Ovary (tissue), 9 donors: Measurements from ENCODE around the gene SLC30A3. TPM values are rescaled to one million over a fixed set of nuclear protein-coding genes. Genes with fewer than 3 reads are reported as not detected.

Experiments
- DNase-seq, 5 donors: peaks; one replicate each; pipeline ENCODE4 v3.0.0-alpha.2; 2019 to 2020
- H3K27ac ChIP-seq, 2 donors: fragments of 200-600 bp; one replicate each; pipeline versions ENCODE4 v1.5.1 to v1.8.0; 2019 to 2022
- H3K27me3 ChIP-seq: fragments of 200-600 bp; one replicate; pipeline ENCODE4 v1.8.0; 2022
- H3K36me3 ChIP-seq: fragments of 200-600 bp; sonication (generic); one replicate; pipeline ENCODE4 v1.5.1; 2019
- H3K4me1 ChIP-seq: one replicate; pipeline ENCODE4 v1.8.1; 2013; ENCODE audit warnings: mild to moderate bottlenecking, moderate library complexity; ENCODE audit not compliant: insufficient read depth
- H3K4me3 ChIP-seq: fragments of 200-600 bp; sonication (generic); one replicate; pipeline ENCODE4 v1.5.1; 2017
- H3K9me3 ChIP-seq, 2 donors: fragments of 200-600 bp in 1 of 2; sonication (generic) in 1 of 2; one replicate each; pipeline versions ENCODE4 v1.5.1 to v1.8.1; 2013 to 2019; ENCODE audit warnings: mild to moderate bottlenecking in 1 of 2, moderate library complexity in 1 of 2
- EP300 ChIP-seq: sonication (generic); formaldehyde crosslinking; IDR thresholded peaks from one replicate; pipeline ENCODE4 v1.6.1; 2017; ENCODE audit warnings: antibody characterized with exemption
- POLR2A ChIP-seq: fragments of 450-650 bp; IDR thresholded peaks from one replicate; pipeline ENCODE4 v1.6.1; 2017; ENCODE audit warnings: antibody characterized with exemption, mild to moderate bottlenecking, moderate library complexity
- WGBS, 3 donors: extraction: QIAGEN DNeasy Blood & Tissue Kit in 1 of 3; methylation state at CpG; one replicate each; pipeline versions ENCODE4 v1.1.5 to v1.1.7; 2013 to 2017; 5-methylcytosine and 5-hydroxymethylcytosine counted together
- intact Hi-C, 4 donors: fragments of 100-400 bp; cut with DNase I; formaldehyde crosslinking; loops; one replicate each; pipeline versions ENCODE4 v1.11.0 to v1.15.1; 2022 to 2023
- polyA plus RNA-seq, 2 donors: library from polyadenylated mRNA; stranded (reverse); fragments of 200-250 nt in 1 of 2; fragments of 350-450 nt in 1 of 2; fragmentation: Illumina TruSeq in 1 of 2; extraction: RNeasy Lipid Tissue Mini Kit (QIAGEN cat#74804) in 1 of 2; gene quantifications; one replicate each; pipeline ENCODE4 v1.2.3, GENCODE V29; 2013 to 2014
- total RNA-seq, 7 donors: library from RNA; depleted of rRNA in 2 of 7; stranded (reverse); fragments of >200 nt in 2 of 7; fragmentation: NEBNext Ultra II Directional in 3 of 7; extraction: Animal tissue kit (Norgen Biotek cat#: 25700) in 3 of 7; gene quantifications; one replicate each; pipeline versions ENCODE4 v1.1.0 to v1.2.4, GENCODE V29; 2016 to 2023
- TF ChIP-seq, protein P1 (sequence below), 3 donors: fragments of 450-650 bp in 2 of 3; fragments of 200-600 bp in 1 of 3; IDR thresholded peaks; one replicate each; pipeline versions ENCODE4 v1.5.1 to v1.8.0; 2016 to 2022; ENCODE audit warnings: antibody characterized with exemption in 3 of 3, mild to moderate bottlenecking in 1 of 3
- donor health status: DM: no; HTN: no; CAD: no; lungs with moderate emphysema.
- donor health status: DM: no; HTN: no; CAD: no.
- donor health status: Bipolar disorder and iron deficiency.
- donor health status: DM: yes; HTN: yes; CAD: no.
- donor health status: DM: no; HTN: no; CAD: no.
- donor health status: DM: yes; HTN: yes; CAD: no.

Gene SLC30A3
- total and polyA plus RNA-seq, 9 donors = 0.23 to 1.1 (median 0.36) TPM; not detected in 3

DNA sequence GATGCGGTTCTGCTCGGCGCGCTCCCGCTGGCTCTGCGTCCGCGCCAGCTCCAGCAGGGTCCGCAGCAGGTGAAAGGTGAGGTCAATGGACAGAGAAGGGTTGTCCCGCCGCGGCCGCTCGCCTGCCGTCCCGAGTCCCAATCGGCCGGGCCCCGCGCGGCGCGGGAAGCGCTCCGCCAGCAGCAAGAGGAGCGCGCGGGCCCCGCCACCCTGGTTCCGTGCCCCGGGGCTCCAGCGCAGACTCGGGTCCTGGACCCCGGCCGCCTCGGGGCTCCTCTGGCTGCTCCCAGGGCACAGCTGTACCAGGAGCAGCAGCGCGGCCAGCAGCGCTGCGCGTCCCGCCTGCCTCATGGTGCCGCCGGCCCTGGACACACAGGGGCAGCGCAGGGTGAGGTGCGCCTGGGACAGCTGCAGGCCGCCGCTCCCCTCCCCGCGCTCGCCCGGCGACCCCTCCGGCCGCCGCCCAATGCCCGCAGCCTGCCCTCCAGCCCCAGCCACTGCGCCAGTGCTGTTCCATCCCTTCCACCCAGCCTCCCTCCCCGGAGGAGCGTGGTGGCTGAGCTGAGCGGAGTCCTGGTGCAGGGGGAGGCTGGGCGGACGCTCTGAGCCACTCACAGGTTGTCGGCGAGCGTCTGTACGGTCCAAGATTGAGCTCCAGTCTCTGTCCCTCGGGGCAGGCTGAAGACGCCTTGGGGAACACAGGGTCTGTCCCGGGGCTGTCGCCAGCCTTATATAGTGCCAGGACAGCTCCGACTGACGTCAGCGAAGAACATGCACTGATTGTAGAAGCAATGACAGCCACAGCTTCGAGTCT, 44.9 kb upstream of the SLC30A3 start:
- intact Hi-C loops = loop anchor here in 1 of 4 donors (10.0 kb wide), 1 partner anchor 463 kb away; the partner anchor contains the start of gene DPYSL5

DNA sequence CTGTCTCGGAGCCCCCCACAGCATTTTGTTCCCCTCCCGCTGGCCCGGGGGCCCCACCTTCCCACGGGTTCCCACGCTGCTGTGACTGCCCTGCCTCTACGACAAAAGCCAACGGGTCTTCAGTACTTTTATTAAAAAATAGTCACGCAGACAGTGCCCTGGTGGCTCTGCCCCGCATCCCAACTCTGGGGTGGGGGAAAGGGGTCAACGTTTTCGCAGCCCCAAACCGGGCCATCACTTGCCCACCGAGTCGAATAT, 44.4 kb upstream of the SLC30A3 start:
- 7 to 10% (median 9%) methylated on average over 14 of the region's 14 CpGs for WGBS, 3 donors
- peaks cover 4% of the 10 kb centered on the region for H3K27me3 ChIP-seq
- H3K9me3 ChIP-seq = no peaks in the 10 kb centered on the region
- H3K27ac ChIP-seq = no peak overlapping the region
- DNase-seq = no peak
- intact Hi-C loops = loop anchor here in 1 of 4 donors (10.0 kb wide), 1 partner anchor 462 kb away; the partner anchor contains the start of gene DPYSL5
- peaks cover 4% of the 10 kb centered on the region for H3K4me1 ChIP-seq
- TF ChIP-seq EP300 (no peak), POLR2A (no peak)
- TF ChIP-seq, protein P1, sequence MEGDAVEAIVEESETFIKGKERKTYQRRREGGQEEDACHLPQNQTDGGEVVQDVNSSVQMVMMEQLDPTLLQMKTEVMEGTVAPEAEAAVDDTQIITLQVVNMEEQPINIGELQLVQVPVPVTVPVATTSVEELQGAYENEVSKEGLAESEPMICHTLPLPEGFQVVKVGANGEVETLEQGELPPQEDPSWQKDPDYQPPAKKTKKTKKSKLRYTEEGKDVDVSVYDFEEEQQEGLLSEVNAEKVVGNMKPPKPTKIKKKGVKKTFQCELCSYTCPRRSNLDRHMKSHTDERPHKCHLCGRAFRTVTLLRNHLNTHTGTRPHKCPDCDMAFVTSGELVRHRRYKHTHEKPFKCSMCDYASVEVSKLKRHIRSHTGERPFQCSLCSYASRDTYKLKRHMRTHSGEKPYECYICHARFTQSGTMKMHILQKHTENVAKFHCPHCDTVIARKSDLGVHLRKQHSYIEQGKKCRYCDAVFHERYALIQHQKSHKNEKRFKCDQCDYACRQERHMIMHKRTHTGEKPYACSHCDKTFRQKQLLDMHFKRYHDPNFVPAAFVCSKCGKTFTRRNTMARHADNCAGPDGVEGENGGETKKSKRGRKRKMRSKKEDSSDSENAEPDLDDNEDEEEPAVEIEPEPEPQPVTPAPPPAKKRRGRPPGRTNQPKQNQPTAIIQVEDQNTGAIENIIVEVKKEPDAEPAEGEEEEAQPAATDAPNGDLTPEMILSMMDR (IDR thresholded peaks at IDR 0.05) = no peak
- no peak overlapping the region for H3K4me3 ChIP-seq
- H3K36me3 ChIP-seq = no peaks in the 10 kb centered on the region

More for the DNA sequence above, 44.9 kb upstream of the SLC30A3 start:
- Histone ChIP-seq H3K4me3 (no peak overlapping the region), H3K36me3 (no peaks in the 10 kb centered on the region), H3K4me1 (peaks cover 4% of the 10 kb centered on the region), H3K9me3 (no peaks in the 10 kb centered on the region), H3K27me3 (peaks cover 4% of the 10 kb centered on the region), H3K27ac (no peak overlapping the region)
- 3 to 10% (median 5%) methylated on average over 51 to 75 of the region's 75 CpGs for WGBS, 3 donors
- DNase-seq = no peak
- TF ChIP-seq, protein P1 (IDR thresholded peaks at IDR 0.05) = no peak
- no peak for TF ChIP-seq EP300
- no peak for TF ChIP-seq POLR2A

DNA sequence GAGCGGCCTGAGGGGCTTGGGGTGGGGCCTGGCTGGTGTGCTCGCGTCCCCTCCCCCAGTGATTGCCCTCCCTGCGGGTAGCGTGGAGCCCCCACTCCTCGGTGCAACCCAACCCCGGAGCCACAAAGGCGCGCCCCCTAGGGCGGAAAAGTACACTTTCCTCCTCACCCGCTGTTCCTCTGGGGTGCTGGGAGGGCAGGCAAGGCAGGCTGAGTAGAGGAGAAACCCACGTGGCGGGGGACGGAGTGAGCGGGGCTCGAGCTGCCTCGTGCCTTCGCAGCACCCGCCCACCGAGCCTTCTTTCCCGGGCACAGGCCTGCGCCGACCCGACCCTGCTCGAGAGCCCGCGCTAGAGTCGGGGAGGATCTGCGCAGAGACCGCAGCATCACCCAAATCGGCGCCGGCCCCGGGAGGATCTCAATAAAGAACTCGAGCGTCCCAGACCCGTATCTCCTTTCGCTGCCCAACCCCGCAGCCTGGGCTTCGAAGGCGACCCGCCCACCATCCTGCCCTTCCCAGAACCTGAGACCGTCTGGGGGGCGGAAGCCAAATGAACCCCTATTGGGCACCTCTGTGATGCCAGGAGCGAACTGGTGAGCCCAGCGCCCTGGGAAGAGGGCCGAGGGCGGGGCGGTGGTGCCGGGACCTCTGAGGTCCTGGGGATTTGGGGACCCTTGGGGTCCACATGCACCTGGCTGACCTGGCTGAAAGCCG, 43.9 kb upstream of the SLC30A3 start:
- Histone ChIP-seq H3K36me3 (no peaks in the 10 kb centered on the region), H3K4me1 (peaks cover 4% of the 10 kb centered on the region), H3K27ac (no peak overlapping the region), H3K4me3 (no peak overlapping the region), H3K27me3 (peaks cover 4% of the 10 kb centered on the region), H3K9me3 (no peaks in the 10 kb centered on the region)
- DNase-seq = no peak
- WGBS, 3 donors = 2 to 4% (median 3%) methylated on average over 41 to 51 of the region's 51 CpGs
- intact Hi-C loops = loop anchor here in 1 of 4 donors (10.0 kb wide), 1 partner anchor 462 kb away; the partner anchor contains the start of gene DPYSL5
- TF ChIP-seq, protein P1 (IDR thresholded peaks at IDR 0.05) = no peak
- TF ChIP-seq EP300 = no peak
- no peak for TF ChIP-seq POLR2A

DNA sequence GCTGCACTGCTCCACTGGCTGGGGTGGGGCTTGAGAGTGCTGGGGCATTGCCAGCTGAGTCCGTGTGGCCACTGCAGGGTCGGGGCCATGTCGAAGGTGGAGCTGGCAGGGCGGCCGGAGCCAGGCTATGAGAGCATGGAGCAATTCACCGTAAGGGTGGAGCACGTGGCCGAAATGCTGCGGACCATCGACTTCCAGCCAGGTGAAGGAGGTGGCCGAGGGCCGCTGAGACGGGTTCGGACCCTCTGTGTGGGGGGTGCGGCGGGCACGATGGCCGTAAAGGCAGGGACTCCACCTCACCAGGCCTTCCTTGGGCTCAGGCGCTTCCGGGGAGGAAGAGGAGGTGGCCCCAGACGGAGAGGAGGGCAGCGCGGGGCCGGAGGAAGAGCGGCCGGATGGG, 43.3 kb upstream of the SLC30A3 start:
- TF ChIP-seq POLR2A (no peak), EP300 (no peak)
- TF ChIP-seq, protein P1 (IDR thresholded peaks at IDR 0.05) = no peak
- no peaks in the 10 kb centered on the region for H3K36me3 ChIP-seq
- DNase-seq = no peak
- 22 to 31% (median 30%) methylated on average over 22 to 26 of the region's 26 CpGs for WGBS, 3 donors
- no peak overlapping the region for H3K4me3 ChIP-seq
- intact Hi-C loops = loop anchor here in 1 of 4 donors (10.0 kb wide), 1 partner anchor 461 kb away; the partner anchor contains the start of gene DPYSL5
- H3K27ac ChIP-seq = no peak overlapping the region
- peaks cover 4% of the 10 kb centered on the region for H3K4me1 ChIP-seq
- no peaks in the 10 kb centered on the region for H3K9me3 ChIP-seq
- peaks cover 4% of the 10 kb centered on the region for H3K27me3 ChIP-seq
